Stomach (tissue), 9 donors: Measurements from ENCODE around the gene FAM221A. TPM values are rescaled to one million over a fixed set of nuclear protein-coding genes. Genes with fewer than 3 reads are reported as not detected.
"Not testable (repeated sequence)": the region's sequence is repeated elsewhere in the genome, so short reads cannot be mapped to it uniquely, and the experiment has no call there.

Experiments
- DNase-seq, 2 donors: peaks; one replicate each; pipeline versions ENCODE4 v3.0.0 to v3.0.0-alpha.2; 2013 to 2019
- H3K27ac ChIP-seq, 5 donors: fragments of 200-600 bp in 4 of 5; sonication (generic) in 4 of 5; one replicate each; pipeline ENCODE4 v1.5.1; 2013 to 2019; ENCODE audit warnings: mild to moderate bottlenecking in 1 of 5, moderate library complexity in 1 of 5
- H3K27me3 ChIP-seq, 3 donors: fragments of 200-600 bp; sonication (generic); one replicate each; pipeline ENCODE4 v1.5.1; 2017 to 2019; ENCODE audit warnings: mixed run types in 1 of 3
- H3K36me3 ChIP-seq, 4 donors: fragments of 200-600 bp; sonication (generic); 1 replicate in 3 of 4; 2 replicates in 1 of 4; pipeline ENCODE4 v1.5.1; 2016 to 2019
- H3K4me1 ChIP-seq, 4 donors: fragments of 200-600 bp; sonication (generic); one replicate each; pipeline ENCODE4 v1.5.1; 2016 to 2019
- H3K4me3 ChIP-seq, 4 donors: fragments of 200-600 bp; sonication (generic) in 3 of 4; one replicate each; pipeline ENCODE4 v1.5.1; 2016 to 2019; ENCODE audit warnings: mild to moderate bottlenecking in 1 of 4
- H3K9me3 ChIP-seq, 4 donors: fragments of 200-600 bp; sonication (generic); one replicate each; pipeline ENCODE4 v1.5.1; 2016 to 2019
- EP300 ChIP-seq: sonication (generic); formaldehyde crosslinking; IDR thresholded peaks from one replicate; pipeline ENCODE4 v1.6.1; 2017; ENCODE audit warnings: antibody characterized with exemption
- POLR2A ChIP-seq, 4 donors: fragments of 450-650 bp; IDR thresholded peaks; one replicate each; pipeline ENCODE4 v1.6.1; 2016; ENCODE audit warnings: antibody characterized with exemption in 4 of 4, control low read depth in 2 of 4, mild to moderate bottlenecking in 1 of 4, moderate library complexity in 1 of 4
- POLR2AphosphoS5 ChIP-seq, 3 donors: sonication (generic); formaldehyde crosslinking; IDR thresholded peaks; one replicate each; pipeline ENCODE4 v1.6.1; 2016; ENCODE audit warnings: antibody characterized with exemption in 3 of 3
- WGBS, 5 donors: extraction: QIAGEN DNeasy Blood & Tissue Kit in 3 of 5; methylation state at CpG; one replicate each; pipeline versions ENCODE4 v1.1.5 to v1.1.7; 2013 to 2018; 5-methylcytosine and 5-hydroxymethylcytosine counted together
- intact Hi-C: fragments of 100-400 bp; cut with DNase I; formaldehyde crosslinking; loops from one replicate; pipeline ENCODE4 v1.15.1; 2023; ENCODE audit warnings: low total_unique reads
- polyA plus RNA-seq, 3 donors: library from polyadenylated mRNA; stranded (reverse); fragments of 200-250 nt; gene quantifications; one replicate each; pipeline ENCODE4 v1.2.3, GENCODE V29; 2013
- total RNA-seq, 5 donors: library from RNA; depleted of rRNA; stranded (reverse); fragments of >200 nt; gene quantifications; one replicate each; pipeline versions ENCODE4 v1.1.0 to v1.2.3, GENCODE V29; 2014 to 2016
- TF ChIP-seq, protein P1 (sequence below), 7 experiments: fragments of 450-650 bp in 4 of 7; fragments of 200-600 bp in 3 of 7; sonication (generic) in 3 of 7; IDR thresholded peaks; one replicate each; pipeline ENCODE4 v1.5.1; 2016 to 2019; ENCODE audit warnings: antibody characterized with exemption in 7 of 7, control low read depth in 2 of 7, mild to moderate bottlenecking in 1 of 7
- donor health status: healthy with polysubstance abuse.
- donor health status: Bipolar disorder and iron deficiency.
- donor health status: healthy.

Gene FAM221A
- total and polyA plus RNA-seq, 8 donors: 10.6 to 79.9 (median 19.0) TPM

DNA sequence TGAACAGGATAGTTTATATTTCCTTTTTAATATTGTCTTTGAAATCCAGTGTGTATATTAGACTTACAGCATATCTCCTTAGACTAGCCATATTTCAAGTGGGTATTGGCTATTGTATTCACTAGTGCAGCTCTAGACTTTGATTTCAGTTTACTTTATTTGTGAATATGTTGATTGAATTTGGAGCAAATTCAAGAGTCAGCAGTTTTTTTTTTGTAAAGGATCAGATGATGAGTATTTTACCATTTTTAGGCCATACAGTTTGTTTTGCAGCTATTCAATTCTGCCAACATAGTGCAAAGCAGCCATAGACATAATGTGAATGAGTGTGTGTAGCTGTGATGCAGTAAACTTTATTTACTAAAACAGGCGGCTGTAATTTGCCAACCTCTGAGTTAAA, 34.6 kb downstream of the FAM221A start:
- no peak for DNase-seq
- intact Hi-C loops: loop anchor here (5.0 kb wide), 1 partner anchor 142 kb away; no protein-coding TSS in a partner anchor
- no peak overlapping the region for H3K4me3 ChIP-seq
- H3K27ac ChIP-seq: no peak overlapping the region
- 47 to 90% (median 83%) methylated on average over 1 of the region's 1 CpG for WGBS, 5 donors
- no peaks in the 10 kb centered on the region for H3K9me3 ChIP-seq
- H3K27me3 ChIP-seq: no peaks in the 10 kb centered on the region
- TF ChIP-seq POLR2A (IDR thresholded peaks at IDR 0.05) (no peak), EP300 (no peak), POLR2AphosphoS5 (IDR thresholded peaks at IDR 0.05) (no peak)
- TF ChIP-seq, protein P1, sequence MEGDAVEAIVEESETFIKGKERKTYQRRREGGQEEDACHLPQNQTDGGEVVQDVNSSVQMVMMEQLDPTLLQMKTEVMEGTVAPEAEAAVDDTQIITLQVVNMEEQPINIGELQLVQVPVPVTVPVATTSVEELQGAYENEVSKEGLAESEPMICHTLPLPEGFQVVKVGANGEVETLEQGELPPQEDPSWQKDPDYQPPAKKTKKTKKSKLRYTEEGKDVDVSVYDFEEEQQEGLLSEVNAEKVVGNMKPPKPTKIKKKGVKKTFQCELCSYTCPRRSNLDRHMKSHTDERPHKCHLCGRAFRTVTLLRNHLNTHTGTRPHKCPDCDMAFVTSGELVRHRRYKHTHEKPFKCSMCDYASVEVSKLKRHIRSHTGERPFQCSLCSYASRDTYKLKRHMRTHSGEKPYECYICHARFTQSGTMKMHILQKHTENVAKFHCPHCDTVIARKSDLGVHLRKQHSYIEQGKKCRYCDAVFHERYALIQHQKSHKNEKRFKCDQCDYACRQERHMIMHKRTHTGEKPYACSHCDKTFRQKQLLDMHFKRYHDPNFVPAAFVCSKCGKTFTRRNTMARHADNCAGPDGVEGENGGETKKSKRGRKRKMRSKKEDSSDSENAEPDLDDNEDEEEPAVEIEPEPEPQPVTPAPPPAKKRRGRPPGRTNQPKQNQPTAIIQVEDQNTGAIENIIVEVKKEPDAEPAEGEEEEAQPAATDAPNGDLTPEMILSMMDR (IDR thresholded peaks at IDR 0.05): no peak
- H3K4me1 ChIP-seq: peaks cover 0 to 13% (median 4%) of the 10 kb centered on the region in 4 donors
- no peaks in the 10 kb centered on the region for H3K36me3 ChIP-seq

DNA sequence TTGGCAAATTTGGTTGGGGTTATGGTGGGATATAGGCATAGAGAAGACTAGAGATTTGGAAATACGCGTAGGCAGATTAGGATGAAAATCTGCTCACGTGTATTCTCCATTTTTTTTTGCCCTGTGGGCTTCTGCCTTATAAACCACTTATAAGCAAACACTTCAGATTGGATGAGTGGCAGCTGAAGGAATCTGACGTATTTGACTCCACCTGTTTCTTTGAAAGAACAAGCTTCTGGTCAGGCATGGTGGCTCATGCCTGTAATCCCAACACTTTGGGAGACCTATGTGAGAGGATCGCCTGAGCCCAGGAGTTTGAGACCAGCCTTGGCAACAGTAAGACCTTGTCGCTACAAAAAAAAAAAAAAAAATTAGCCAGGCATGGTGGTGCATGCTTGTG, 35.1 kb downstream of the FAM221A start:
- Histone ChIP-seq H3K27me3 (no peaks in the 10 kb centered on the region), H3K9me3 (no peaks in the 10 kb centered on the region), H3K4me3 (no peak overlapping the region), H3K36me3 (no peaks in the 10 kb centered on the region), H3K27ac (no peak overlapping the region), H3K4me1 (peaks cover 0 to 8% (median 1%) of the 10 kb centered on the region in 4 donors)
- intact Hi-C loops: no loop called here
- no peak for DNase-seq
- WGBS, 5 donors: 59 to 92% (median 87%) methylated on average over 6 of the region's 6 CpGs
- no peak for TF ChIP-seq POLR2A (IDR thresholded peaks at IDR 0.05)

DNA sequence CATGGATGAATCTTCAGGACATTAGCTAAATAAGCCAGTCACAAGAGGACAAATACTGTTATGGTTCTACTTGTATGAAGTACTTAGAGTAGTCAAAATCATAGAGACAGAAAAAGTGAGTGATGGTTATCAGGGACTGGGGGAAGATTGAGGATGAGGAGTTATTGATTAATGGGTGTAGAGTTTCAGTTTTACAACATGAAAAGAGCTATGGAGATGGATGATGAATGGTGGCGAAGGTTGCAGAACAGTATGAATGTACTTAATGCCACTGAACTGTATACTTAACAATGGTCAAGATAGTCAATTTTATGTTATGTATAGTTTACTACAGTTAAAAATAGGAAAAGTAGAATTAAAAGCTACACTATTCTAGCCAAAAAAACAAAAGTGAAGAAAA, 37.8 kb downstream of the FAM221A start:
- intact Hi-C loops: no loop called here
- 93 to 100% (median 94%) methylated on average over 1 of the region's 1 CpG for WGBS, 5 donors
- peaks cover 0 to 2% (median 0%) of the 10 kb centered on the region in 4 donors for H3K4me1 ChIP-seq
- no peaks in the 10 kb centered on the region for H3K36me3 ChIP-seq
- no peak overlapping the region for H3K27ac ChIP-seq
- DNase-seq: no peak
- H3K9me3 ChIP-seq: no peaks in the 10 kb centered on the region
- no peaks in the 10 kb centered on the region for H3K27me3 ChIP-seq
- TF ChIP-seq POLR2A (IDR thresholded peaks at IDR 0.05): no peak
- TF ChIP-seq EP300: no peak
- TF ChIP-seq POLR2AphosphoS5 (IDR thresholded peaks at IDR 0.05): no peak
- TF ChIP-seq, protein P1 (IDR thresholded peaks at IDR 0.05): no peak
- H3K4me3 ChIP-seq: no peak overlapping the region

DNA sequence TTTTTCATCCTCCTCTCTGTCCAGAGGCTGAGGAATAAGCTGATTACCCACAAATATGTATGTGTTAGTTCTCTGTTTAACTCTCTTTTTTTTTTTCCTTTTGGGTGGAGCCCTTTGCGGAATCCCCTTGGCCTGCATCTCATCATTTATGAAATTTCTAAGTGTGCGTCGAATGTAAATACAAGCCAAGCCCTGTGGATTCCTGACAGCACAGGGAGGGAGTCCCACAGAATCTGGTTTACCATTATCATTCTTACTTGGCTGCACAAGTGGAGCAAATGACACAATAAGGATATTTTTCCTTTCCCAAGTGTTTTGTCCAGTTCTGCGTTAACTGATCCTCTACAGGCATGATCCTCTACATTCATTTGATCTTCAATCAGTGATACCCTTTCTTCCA, 41.5 kb downstream of the FAM221A start:
- Histone ChIP-seq H3K36me3 (no peaks in the 10 kb centered on the region), H3K27me3 (no peaks in the 10 kb centered on the region), H3K9me3 (no peaks in the 10 kb centered on the region), H3K4me3 (no peak overlapping the region), H3K27ac (no peak overlapping the region), H3K4me1 (no peaks in the 10 kb centered on the region)
- DNase-seq: peak in 1 of 2 donors; percentile 31
- intact Hi-C loops: no loop called here
- 79 to 91% (median 82%) methylated on average over 4 of the region's 4 CpGs for WGBS, 5 donors
- TF ChIP-seq, protein P1 (IDR thresholded peaks at IDR 0.05): no peak
- TF ChIP-seq POLR2AphosphoS5 (IDR thresholded peaks at IDR 0.05): no peak
- TF ChIP-seq EP300: no peak
- TF ChIP-seq POLR2A (IDR thresholded peaks at IDR 0.05): no peak

DNA sequence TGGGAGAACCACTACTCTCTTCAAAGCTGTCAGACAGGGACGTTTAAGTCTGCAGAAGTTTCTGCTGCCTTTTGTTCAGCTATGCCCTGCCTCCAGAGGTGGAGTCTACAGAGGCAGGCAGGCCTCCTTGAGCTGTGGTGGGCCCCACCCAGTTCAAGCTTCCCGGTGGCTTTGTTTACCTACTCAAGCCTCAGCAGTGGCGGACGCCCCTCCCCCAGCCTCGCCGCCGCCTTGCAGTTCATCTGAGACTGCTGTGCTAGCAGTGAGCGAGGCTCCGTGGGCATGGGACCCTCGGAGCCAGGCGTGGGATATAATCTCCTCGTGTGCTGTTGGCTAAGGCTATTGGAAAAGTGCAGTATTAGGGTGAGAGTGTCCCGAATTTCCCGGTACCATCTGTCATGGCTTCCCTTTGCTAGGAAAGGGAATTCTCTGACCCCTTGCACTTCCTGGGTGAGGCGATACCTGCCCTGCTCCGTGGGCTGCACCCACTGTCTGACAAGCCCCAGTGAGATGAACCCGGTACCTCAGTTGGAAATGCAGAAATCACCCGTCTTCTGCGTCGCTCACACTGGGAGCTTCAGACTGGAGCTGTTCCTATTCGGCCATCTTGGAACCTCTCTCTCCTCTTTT, 42.7 kb downstream of the FAM221A start:
- H3K9me3 ChIP-seq, H3K36me3 ChIP-seq, H3K4me1 ChIP-seq, intact Hi-C loops, H3K27ac ChIP-seq, H3K27me3 ChIP-seq: not testable (repeated sequence)
- 55 to 82% (median 78%) methylated on average over 20 to 21 of the region's 21 CpGs for WGBS, 5 donors
- H3K4me3 ChIP-seq: peak overlapping the region in 1 of 4 donors; percentile 15
- peak; percentile 64 to 67 for DNase-seq

DNA sequence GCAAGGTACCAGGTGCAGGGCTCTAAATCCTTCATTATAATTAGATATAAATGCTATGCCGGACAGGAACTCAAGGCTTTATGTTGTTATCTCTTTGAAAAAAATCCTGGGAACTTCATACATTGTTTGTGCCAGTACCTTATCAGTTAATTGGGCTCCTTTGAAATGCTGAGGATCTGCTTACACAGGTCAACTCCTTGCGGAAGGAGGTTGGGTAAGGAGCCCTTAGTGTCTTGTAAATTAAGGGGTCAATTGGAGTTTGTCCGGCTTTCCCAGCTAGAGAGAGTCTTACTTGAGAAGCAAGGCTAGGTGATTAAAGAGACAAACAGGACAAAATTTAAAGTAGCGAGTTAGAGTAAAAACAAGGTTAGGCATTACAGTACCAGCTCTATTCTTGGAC, 44.1 kb downstream of the FAM221A start:
- intact Hi-C loops, H3K36me3 ChIP-seq, H3K27me3 ChIP-seq, H3K27ac ChIP-seq, H3K4me3 ChIP-seq, H3K4me1 ChIP-seq, H3K9me3 ChIP-seq, DNase-seq: not testable (repeated sequence)
- WGBS, 5 donors: 33 to 54% (median 45%) methylated on average over 4 of the region's 4 CpGs
